Vagina (tissue), 2 donors: ENCODE data around the gene OR2Y1.

ENCODE experiments used
- POLR2A ChIP-seq, 2 donors: fragments of 450-650 bp; IDR thresholded peaks; one replicate each; pipeline ENCODE4 v1.6.1; 2017; ENCODE audit warnings: antibody characterized with exemption in 2 of 2, mild to moderate bottlenecking in 2 of 2, moderate library complexity in 2 of 2
- TF ChIP-seq, protein P1 (sequence below), 3 experiments: fragments of 450-650 bp in 2 of 3; fragments of 200-600 bp in 1 of 3; sonication (generic) in 1 of 3; IDR thresholded peaks; one replicate each; pipeline ENCODE4 v1.5.1; 2017 to 2019; ENCODE audit warnings: antibody characterized with exemption in 3 of 3, mild to moderate bottlenecking in 2 of 3, moderate library complexity in 2 of 3

DNA sequence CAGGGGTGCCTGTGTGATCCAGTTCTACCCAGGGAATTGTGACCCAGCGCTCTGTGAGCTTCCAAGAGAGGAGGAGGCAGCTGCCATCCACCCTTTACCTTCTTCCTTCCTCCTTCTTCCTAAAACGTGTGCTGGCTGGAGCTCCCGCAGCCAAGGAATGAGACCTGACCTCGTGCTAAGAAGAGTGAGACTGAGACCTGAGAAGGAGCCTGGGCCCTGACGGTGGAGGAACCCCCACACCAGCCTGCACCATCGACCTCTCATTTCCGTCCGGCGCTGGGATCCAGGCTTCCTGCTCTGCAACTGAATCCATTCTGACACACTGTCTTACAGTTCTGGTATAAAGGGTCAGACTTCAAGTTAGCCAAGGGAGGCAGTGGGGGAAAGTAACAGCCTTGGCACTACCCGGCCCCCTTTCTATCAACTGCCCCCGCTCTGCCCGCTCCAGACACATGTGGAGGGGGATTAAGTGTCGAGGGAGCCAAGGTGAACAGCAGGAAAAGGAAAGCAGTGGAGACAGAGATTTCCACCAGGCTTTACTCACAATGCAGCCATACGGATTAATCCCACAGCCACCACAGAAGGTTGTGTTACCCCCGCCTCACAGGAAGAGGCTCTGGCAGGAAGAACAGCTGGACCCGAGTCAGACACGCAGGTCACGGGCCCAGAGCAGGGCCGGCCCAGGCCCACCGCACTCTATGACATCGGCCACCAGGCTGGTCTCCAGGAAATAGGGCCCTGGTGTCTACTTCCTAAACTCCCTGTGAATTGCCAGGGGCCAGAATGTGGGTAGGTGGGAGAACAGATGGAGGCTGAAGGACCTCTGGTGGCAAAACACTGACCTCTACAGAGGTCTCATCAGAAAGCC, 46.9 kb upstream of the OR2Y1 start:
- TF ChIP-seq, protein P1, sequence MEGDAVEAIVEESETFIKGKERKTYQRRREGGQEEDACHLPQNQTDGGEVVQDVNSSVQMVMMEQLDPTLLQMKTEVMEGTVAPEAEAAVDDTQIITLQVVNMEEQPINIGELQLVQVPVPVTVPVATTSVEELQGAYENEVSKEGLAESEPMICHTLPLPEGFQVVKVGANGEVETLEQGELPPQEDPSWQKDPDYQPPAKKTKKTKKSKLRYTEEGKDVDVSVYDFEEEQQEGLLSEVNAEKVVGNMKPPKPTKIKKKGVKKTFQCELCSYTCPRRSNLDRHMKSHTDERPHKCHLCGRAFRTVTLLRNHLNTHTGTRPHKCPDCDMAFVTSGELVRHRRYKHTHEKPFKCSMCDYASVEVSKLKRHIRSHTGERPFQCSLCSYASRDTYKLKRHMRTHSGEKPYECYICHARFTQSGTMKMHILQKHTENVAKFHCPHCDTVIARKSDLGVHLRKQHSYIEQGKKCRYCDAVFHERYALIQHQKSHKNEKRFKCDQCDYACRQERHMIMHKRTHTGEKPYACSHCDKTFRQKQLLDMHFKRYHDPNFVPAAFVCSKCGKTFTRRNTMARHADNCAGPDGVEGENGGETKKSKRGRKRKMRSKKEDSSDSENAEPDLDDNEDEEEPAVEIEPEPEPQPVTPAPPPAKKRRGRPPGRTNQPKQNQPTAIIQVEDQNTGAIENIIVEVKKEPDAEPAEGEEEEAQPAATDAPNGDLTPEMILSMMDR (IDR thresholded peaks at IDR 0.05) = no peak
- TF ChIP-seq POLR2A (IDR thresholded peaks at IDR 0.05) = no peak
